Chondrocyte (in vitro differentiated cells): Measurements from ENCODE around the gene EXOC3L1. TPM values are rescaled to one million over a fixed set of nuclear protein-coding genes. Genes with fewer than 3 reads are reported as not detected.

ENCODE experiments used
- DNase-seq: peaks from one replicate; pipeline ENCODE4 v3.0.0; 2021; ENCODE audit warnings: mixed read lengths, low spot score
- H3K27ac Mint-ChIP-seq: one replicate; pipeline ENCODE4 v1.8.0; 2021; ENCODE audit warnings: mild to moderate bottlenecking, moderate library complexity, mixed read lengths; ENCODE audit not compliant: unreplicated experiment
- H3K27me3 Mint-ChIP-seq: 2 replicates; pipeline ENCODE4 v1.8.0; 2021; ENCODE audit warnings: low read depth, mixed read lengths
- H3K36me3 Mint-ChIP-seq: 2 replicates; pipeline ENCODE4 v1.8.0; 2021; ENCODE audit warnings: low read depth, mixed read lengths
- H3K4me1 Mint-ChIP-seq: 2 replicates; pipeline ENCODE4 v1.8.0; 2021; ENCODE audit warnings: low read depth, mild to moderate bottlenecking, mixed read lengths
- H3K4me3 Mint-ChIP-seq: one replicate; pipeline ENCODE4 v1.8.0; 2021; ENCODE audit warnings: mild to moderate bottlenecking, moderate library complexity, mixed read lengths; ENCODE audit not compliant: unreplicated experiment
- H3K9me3 Mint-ChIP-seq: 2 replicates; pipeline ENCODE4 v1.8.0; 2021; ENCODE audit warnings: low read depth, mixed read lengths
- total RNA-seq: library from RNA; stranded (reverse); gene quantifications from 3 replicates; pipeline ENCODE4 v1.2.1, GENCODE V29; 2021
- TF ChIP-seq, protein P1 (sequence below): fragments of 200-600 bp; sonication (generic); IDR thresholded peaks from 2 replicates; pipeline ENCODE4 v1.5.0; 2021; ENCODE audit warnings: antibody characterized with exemption, mild to moderate bottlenecking, moderate library complexity

The EXOC3L1 gene
- total RNA-seq, 1 donor from 2014 or later: not detected

GRCh38 chr16:67198238-67198734 lies 8.3 kb upstream of the EXOC3L1 start:
- peaks cover 19% of the 10 kb centered on the region for H3K4me1 Mint-ChIP-seq
- TF ChIP-seq, protein P1, sequence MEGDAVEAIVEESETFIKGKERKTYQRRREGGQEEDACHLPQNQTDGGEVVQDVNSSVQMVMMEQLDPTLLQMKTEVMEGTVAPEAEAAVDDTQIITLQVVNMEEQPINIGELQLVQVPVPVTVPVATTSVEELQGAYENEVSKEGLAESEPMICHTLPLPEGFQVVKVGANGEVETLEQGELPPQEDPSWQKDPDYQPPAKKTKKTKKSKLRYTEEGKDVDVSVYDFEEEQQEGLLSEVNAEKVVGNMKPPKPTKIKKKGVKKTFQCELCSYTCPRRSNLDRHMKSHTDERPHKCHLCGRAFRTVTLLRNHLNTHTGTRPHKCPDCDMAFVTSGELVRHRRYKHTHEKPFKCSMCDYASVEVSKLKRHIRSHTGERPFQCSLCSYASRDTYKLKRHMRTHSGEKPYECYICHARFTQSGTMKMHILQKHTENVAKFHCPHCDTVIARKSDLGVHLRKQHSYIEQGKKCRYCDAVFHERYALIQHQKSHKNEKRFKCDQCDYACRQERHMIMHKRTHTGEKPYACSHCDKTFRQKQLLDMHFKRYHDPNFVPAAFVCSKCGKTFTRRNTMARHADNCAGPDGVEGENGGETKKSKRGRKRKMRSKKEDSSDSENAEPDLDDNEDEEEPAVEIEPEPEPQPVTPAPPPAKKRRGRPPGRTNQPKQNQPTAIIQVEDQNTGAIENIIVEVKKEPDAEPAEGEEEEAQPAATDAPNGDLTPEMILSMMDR: peak; percentile 78
- no peak overlapping the region for H3K4me3 Mint-ChIP-seq
- no peaks in the 10 kb centered on the region for H3K27me3 Mint-ChIP-seq
- H3K27ac Mint-ChIP-seq: peak overlapping the region; percentile 42
- no peaks in the 10 kb centered on the region for H3K9me3 Mint-ChIP-seq
- no peak for DNase-seq
- peaks cover 24% of the 10 kb centered on the region for H3K36me3 Mint-ChIP-seq

GRCh38 chr16:67197704-67198103 lies 7.8 kb upstream of the EXOC3L1 start:
- DNase-seq: no peak
- H3K4me3 Mint-ChIP-seq: no peak overlapping the region
- H3K36me3 Mint-ChIP-seq: peaks cover 25% of the 10 kb centered on the region
- H3K4me1 Mint-ChIP-seq: peaks cover 25% of the 10 kb centered on the region
- H3K27ac Mint-ChIP-seq: no peak overlapping the region
- no peaks in the 10 kb centered on the region for H3K27me3 Mint-ChIP-seq
- no peaks in the 10 kb centered on the region for H3K9me3 Mint-ChIP-seq
- TF ChIP-seq, protein P1: no peak

DNA sequence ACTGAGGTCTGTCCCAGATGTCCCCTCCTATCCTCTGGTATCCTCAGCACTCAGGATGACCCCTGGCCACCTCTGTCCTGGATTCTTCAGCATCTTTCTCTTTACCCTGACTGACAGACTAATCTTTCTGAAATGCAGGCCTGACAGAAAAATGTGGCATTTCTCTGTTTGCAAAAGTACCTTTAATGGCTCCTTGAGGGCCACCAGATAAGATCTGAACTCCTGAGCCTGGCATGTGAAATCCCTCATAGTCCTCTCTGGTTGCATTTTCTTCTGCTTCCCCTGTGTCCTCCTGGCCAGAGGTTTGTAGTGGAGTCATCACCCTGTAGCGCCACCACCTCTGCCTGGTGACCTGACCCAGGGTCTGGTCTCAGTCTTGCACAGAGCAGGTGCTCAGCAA lies 6.9 kb upstream of the EXOC3L1 start:
- Mint-ChIP-seq H3K36me3 (peaks cover 25% of the 10 kb centered on the region), H3K27ac (no peak overlapping the region), H3K4me1 (peaks cover 29% of the 10 kb centered on the region), H3K9me3 (no peaks in the 10 kb centered on the region), H3K4me3 (no peak overlapping the region), H3K27me3 (no peaks in the 10 kb centered on the region)
- no peak for DNase-seq
- TF ChIP-seq, protein P1: no peak

DNA sequence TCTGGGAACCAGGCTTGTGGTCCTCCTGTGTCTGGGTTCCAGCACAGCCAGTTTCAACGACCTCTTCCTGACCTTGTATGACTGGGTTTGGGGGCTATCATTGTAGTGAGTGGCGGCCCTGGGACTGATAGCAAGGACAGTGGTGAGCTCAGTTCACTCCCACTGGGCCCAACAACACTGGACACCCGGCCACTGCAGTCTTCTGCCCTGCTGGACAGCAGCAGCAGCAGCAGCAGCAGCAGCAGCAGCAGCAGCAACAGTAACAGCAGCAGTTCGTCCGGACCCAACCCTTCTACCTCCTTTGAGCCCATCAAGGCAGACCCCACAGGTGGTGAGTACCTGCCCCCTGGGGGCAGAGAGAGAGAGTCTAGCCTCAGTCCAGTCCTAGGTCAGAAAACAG lies 5.7 kb upstream of the EXOC3L1 start:
- Mint-ChIP-seq H3K36me3 (peaks cover 25% of the 10 kb centered on the region), H3K27me3 (no peaks in the 10 kb centered on the region), H3K4me3 (no peak overlapping the region), H3K27ac (no peak overlapping the region), H3K9me3 (no peaks in the 10 kb centered on the region), H3K4me1 (peaks cover 36% of the 10 kb centered on the region)
- peak; percentile 69 for DNase-seq
- TF ChIP-seq, protein P1: no peak

- Mint-ChIP-seq H3K36me3 (peaks cover 25% of the 10 kb centered on the region), H3K27me3 (no peaks in the 10 kb centered on the region), H3K4me3 (peak overlapping the region; percentile 87), H3K9me3 (no peaks in the 10 kb centered on the region), H3K27ac (peak overlapping the region; percentile 17), H3K4me1 (peaks cover 36% of the 10 kb centered on the region)
- TF ChIP-seq, protein P1: no peak
- DNase-seq: no peak
Measured at GRCh38 chr16:67194260-67194659, 4.3 kb upstream of the EXOC3L1 start.
